GM21737 (cell line): ENCODE data around the gene BNC2.
"Not testable (repeated sequence)": the region's sequence is repeated elsewhere in the genome, so short reads cannot be mapped to it uniquely, and the experiment has no call there.

Experiments
- ATAC-seq: cut with Tn5 transposase; IDR thresholded peaks from one replicate; pipeline ENCODE4 v1.9.1; 2021; ENCODE audit warnings: mild to moderate bottlenecking, moderate library complexity; ENCODE audit not compliant: unreplicated experiment

Gene BNC2

DNA sequence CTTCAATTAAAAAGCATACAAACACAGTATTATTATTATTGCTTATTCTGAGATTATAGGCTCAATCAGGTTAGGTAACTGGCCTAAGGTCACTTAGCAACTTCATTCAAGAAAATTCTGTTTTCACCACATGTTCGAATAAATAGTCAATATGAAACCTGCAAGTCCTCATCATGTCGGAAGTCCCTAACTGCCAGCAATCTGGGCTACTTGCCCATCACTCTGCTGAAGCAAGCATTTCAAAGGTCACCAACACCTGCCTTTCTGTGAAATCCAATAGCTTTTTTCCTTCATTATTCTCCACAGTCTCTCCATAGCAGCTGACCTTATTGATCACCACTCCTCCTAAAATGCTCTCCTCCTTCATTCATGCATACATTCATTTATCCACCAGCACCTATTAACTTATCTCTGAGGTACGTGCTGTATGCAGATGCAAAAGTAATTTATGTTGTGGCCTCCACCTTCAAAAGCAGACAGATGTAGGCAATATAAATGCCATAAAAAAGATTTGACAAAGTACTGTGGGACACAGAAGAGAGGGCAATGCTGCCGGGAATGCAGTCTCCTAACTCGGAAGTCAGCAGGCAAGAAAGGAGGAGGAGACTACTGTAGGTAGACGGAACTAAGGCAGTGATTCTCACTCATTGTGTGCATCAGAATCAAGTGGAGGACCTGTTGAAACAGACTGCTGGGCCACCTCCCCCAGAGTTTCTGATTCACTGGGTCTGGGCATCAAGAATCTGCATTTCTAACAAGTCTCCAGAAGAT lies 310.9 kb downstream of the BNC2 start:
- ATAC-seq = no peak

DNA sequence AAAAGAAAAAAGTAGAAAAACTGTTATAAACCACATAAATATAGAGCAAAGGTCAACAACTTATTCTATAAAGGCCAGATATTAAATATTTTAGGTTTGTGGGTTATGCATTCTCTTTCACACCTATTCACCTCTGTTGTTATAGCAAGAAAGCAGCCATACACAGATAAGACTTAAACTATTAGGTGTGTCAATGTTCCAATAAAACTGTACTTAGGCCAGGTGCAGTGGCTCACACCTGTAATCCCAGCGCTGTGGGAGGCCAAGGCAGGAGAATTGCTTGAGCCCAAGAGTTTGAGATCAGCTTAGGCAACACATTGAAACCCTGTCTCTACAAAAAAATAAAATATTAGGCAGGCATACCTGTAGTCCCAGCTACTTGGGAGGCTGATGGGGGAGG lies 314.7 kb downstream of the BNC2 start:
- no peak for ATAC-seq

DNA sequence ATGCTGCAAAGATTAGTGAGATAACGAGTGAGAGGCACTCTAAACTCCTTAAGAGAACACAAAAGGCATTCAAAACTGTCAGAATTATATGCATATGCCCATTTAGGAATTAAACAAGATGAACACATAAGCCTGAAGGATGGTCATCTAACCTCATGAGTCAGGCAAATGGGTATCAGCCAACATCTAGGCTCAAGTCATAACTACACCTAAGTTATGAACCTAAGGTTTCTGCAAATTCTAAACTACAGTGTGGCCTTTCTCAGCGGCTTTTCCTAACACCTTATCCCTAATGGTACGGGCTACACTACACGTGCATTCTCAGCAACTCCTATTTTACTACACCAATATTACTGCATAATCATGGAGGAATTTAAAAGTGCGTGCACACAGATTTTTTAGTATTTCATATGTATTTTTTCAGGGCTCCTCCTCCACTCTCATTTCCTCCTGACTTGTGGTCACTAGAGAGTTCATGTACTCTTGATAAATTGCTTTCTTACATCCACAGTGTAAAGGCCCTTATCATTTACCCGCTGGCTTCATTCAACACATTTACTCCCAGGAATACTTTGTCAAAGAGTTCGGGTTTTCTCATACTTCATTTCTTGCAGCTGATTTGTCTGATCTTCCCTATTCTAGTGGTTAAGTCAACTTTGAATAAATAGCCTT lies 316.5 kb downstream of the BNC2 start:
- ATAC-seq = no peak

DNA sequence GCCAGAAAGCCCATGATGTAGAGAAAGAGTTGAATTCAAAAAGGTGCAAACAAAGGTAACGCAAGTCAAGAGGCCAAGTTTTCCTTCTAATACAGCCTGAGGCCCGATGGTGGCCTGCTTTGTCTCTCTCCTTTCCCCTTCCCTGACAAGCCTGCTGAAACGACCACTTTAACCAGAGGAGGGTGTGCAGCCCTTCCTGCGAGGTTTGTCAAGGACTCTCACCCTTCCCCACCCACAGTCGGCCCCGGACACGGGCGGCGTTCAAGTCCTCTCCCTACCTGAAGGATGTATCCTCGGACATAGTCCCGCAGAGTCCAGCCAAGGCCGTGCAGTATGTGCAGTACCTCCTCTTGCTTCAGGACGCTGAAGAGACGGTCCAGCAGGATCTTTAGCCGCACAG lies 318.2 kb downstream of the BNC2 start:
- no peak for ATAC-seq

DNA sequence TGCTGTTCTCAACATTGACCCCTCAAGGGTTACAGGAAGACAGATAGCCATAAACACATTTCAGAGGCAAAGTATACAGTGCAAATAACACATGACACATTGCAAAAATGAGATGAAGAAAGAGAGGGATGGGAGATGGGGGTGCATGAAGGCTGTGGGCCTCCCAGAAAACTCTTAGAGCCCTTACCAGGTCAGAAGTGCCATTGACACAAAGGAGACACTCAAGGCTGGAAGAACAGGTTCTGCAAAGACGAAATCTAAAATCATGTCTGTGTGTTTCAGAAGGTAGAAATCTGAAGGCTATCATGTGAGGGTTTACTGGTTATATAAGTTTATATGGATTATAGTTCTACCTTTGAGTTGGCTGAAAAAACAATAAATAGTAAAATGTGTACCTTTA lies 318.8 kb downstream of the BNC2 start:
- ATAC-seq = no peak

DNA sequence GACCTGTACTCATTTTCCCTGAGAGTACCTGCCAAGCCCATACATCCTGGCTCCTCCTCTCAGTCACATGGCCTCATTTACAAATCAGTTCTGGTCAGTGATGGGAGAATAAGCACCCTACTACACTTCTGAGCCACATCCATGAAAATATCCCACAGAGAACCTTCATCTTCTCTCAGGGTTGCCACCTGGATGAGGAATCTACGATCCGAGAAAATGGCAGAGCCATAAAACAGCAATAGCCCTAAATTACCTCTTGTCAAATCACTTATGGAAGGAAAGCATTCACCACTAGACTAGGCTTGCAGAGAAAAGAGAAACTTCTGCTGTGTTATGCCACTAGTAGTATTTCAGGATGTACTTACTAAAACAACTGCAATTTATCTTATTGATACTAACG lies 324.8 kb downstream of the BNC2 start:
- ATAC-seq = no peak

DNA sequence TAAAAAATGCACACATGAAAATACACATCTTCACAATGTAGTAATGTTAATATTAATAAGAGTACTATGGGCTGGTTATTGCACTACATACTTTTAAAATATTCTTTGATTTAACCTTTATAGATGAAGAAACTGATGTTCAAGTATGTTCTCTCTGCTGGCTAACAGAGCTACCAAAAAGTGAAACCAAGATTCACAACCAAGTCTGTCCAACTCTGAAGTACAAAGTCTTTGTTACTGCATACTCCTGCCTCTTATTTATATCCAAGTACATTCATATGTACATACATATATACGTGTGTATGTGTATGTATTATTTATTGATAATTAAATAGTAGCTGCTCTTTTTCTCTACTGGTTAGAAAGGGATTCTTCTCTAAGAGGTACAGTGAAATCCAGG lies 325.6 kb downstream of the BNC2 start:
- ATAC-seq = no peak

DNA sequence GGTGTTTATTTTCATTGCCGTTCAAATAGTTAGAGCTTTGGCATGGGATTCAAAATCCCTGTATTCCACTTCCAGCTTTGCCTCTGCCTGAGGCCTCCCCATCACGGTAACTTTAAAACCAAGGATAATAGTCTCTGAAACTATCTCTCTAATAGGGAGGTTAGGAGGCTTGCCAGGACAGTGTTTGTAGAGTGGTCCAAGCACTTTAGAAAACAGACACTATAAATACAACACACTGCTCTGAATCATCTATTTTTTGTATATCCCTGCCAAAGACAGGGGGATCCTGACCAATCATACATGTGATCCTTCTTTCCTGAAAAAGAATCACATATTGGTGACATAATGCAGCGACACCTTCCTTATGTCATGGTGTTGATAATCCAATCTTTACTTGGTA lies 326.8 kb downstream of the BNC2 start:
- no peak for ATAC-seq

DNA sequence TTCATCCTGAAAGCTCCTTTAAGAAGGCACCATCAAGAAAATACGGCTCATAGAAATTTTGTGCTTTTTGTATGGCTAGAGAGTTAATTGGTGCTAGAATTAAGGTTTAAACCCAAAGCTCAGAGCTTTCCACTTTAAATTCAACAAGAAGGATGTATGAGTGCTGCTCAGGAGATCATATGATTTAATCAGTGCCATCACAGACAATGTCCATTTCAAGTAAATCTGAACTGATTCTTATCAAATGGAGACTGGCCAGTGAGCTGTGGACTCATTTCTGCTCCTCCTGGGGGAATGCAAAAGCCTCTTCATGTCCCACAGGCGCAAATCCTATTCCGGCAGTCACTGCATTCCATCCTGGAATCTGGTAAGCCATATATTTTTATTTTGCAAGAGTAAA lies 327.2 kb downstream of the BNC2 start:
- ATAC-seq = no peak

DNA sequence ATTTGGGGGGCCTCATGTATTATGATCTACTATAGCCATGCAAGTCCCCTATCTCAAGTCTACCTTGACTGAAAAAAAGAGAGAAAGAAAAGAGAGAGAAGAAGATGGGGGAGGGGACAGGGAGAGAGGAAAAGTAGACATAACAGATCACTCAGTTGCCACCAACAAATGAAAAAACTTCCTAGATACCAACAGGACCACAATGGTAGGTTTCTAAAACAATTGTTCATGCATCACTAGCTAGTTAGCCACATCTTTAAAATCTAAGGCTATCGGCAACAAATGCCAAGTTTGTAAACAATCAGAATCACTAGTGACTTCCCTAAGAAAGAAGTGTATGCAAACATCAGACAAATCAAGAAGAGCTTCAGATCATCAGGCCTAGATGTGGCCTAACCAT lies 328.2 kb downstream of the BNC2 start:
- ATAC-seq = no peak

DNA sequence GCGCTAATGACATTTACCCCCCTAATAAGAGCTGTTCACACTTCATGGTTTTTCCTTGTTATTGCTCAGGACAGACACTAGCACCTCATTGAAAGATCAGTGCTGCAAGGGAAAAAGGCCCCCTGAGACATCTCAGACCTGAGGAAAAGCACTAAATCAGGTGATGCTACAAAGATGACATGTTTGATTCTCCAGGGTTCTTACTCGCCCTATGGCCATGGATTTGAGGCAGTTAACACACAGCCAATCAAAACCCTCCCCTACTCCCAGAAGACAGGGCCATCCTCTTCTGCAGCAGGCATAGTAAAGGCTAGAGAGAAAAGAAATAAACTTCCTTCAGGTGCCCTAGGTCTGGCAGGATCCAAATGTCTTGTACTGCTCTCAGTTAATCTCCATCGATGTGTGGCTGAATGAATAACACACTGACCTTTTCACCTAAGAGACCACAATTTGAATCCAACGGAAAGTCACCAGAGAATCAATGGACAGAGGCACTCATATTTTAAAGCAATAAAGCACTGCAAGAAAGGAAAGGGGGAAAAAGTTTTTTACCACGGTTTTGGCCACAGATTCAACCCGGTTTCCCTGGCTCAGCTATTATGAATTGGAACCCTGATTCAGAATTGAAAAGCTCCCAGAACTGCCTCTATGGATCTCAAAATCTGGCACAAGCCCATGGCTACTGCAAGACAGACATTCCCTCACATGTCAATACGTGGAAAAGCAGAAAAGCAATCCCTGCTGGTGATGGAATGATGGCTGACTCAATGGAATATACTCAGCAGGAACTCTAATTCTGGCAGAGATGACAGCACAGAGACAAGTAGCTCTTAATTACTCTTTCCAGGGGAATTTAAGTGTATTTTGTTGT lies 329.5 kb downstream of the BNC2 start:
- ATAC-seq = no peak

DNA sequence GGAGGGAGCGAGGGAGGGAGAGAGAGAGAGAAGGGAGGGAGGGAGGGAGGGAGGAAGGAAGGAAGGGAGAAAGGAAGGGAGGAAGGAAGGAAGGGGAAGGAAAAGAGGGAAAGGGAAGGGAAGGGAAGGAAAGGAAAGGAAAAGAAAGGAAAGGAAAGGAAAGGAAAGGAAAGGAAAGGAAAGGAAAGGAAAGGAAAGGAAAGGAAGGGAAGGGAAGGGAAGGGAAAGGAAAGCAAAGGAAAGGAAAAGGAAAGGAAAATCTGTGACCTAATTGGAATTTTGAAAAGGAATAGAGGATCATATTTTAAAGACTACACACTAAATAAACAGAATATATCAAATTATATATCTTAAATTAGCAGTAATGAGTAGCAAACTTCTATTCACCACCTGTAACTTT lies 330.8 kb downstream of the BNC2 start:
- ATAC-seq = not testable (repeated sequence)

DNA sequence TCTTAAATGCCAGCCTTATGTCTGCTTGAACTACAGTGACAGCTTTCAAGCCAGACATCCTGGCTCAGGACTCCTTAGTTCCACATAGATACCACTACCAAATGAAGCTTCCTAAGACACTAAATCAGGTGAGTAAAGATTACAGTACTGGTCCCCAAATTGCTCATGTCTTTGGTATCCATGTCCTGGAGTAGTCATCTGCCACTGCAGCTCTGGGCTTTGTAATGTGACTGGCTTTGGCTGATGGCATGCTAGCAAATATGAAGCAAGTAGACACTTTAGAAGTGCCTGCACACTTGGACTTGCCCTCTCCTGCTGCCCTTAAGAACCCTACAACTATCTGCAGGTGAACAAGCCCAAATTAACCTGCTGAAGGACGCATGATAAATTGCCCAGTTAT lies 334.9 kb downstream of the BNC2 start:
- no peak for ATAC-seq

DNA sequence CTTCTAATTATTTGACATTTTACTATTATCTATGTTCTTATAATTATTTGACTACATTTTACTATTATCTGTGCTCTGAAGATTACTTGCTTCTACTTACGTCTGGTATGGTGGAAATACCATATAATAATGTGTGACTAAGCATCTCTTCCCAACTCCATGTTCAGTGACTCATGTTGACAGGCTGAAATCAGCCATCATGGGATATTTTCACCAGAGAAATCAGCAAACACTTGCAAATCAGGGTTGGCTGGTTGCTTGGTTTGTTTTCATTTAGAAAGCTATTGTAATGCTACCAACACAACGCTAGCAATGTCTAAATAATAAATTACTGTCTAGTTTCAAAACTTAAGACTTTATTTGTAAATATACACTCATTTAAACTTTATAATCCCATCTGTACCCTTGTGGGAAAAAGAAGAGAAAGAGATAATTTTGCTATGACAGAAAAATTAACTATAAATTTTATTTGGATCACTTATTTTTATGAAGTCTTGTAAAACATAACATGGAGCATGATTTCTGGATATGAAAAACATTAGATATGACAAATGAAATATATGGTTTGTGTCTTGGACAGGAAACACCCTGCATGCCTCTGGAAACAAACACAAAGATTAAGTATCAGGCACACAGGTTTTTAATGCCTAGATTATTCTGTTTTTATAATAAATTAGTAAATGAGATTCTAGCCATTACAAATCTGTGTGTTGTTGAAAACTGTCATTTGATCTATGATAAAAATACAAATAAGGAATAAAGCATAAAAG lies 337.6 kb downstream of the BNC2 start:
- no peak for ATAC-seq

DNA sequence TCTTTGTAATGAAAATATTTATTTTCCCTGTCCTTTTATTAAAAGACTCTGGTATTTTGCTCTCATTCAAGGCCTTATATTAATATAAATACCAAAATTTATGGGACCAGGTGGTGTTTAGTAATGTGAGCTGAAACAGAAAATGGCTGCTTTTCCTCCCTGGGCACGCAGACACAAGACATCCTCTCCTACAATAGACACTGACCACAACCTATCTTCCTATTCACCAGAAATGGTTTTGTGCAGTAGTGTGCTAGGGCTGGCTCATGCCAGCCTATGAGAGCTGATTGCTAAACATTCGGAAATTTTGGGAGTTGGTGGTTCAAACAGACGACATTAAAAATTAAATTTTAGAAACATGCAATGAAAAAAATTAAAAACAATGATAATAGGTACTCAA lies 338.2 kb downstream of the BNC2 start:
- no peak for ATAC-seq

DNA sequence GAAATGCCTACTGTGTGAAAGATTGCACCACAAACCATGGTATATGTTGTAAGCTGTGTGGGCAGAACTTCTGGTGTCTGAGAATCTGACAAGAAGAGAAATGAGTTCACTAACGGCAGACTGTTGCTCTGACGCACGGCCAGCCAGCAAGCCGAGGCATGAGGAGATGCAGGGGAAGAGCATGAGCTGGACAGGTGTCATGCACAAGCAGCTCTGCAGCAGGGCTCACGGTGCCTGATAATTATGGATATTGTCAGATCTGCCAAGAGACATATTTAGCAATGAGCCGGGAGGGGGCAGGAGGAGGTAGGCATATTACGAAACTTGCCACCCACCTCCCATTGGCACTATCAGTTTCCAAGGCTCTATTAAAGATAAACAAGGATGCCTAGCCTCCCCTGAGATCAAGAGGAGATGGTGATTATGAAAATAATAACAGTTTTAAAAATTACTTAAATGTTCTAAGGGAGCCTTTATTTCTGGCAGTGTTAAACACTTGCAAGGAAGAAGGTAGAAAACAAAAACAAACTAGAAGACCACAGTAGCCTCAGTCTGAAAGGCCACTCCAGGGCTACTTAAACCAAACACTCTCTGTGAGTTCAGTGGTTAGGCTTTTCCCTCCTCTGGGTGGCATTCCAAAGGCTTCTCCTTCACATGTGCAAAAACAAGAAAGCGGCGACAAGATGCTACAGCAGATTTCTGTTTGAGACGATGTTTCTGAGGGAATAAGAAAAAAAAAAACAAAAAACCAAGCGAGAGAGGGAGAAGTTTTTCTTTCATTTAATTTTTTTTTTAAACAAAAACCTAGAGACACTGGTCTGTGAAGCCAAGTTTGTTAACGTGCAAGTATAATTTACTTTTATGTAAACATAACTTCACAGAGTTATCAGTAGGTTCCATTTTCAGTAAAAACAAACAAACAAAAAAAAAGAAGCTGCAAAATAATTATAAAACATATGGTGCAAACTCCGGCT lies 339.5 kb downstream of the BNC2 start:
- ATAC-seq = no peak

DNA sequence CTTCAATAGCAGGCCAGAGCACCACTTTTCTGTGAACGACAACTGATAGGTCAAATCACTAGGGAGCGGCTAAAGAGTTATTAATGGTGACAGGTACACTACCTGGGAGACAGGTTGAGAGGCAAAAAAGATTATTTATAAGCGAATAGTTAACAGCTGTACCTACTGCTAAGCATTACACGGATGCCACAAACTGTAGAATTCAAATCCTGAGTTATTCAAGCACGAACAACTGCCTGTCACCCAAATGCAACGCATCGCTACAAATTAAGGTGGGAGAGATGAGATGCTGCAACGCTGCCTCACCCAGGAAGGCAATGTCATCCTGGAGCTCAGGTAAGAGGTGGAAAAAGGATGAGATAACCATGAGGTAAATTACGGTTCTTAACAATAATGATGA lies 342.9 kb downstream of the BNC2 start:
- no peak for ATAC-seq

DNA sequence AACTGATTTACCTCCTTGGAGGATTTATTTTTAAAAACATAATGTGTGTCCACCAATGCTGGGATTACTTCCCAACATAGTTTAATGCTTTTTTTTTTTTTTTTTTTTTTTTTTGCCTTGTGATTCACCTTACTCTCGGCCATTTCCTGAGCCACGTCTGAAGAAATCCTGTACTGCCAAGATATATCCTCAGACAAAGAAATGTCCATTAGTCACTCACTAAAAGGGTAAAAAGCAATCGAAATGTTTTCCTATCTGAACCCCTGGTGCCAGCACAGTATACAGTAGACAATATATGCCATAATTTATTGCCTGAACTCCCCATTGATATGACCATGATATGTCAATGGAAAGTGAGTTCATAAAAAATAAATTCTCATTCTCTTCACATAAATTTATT lies 344.1 kb downstream of the BNC2 start:
- ATAC-seq = no peak

DNA sequence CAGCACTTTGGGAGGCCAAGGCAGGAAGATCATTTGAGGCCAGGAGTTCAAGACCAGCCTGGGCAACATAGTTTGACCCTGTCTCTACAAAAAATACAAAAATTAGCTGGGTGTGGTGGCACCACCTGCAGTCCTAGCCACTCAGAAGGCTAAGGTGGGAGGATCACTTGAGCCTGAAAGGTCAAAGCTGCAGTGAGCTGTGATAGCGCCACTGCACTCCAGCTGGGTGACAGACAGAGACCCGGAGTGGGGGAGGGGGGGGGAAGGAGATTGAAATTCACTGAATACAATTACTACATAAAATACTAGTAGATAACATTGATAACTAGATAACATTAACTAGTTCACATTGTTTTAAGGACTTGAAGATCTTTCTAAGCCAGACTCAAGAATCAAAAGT lies 345.6 kb downstream of the BNC2 start:
- ATAC-seq = no peak

DNA sequence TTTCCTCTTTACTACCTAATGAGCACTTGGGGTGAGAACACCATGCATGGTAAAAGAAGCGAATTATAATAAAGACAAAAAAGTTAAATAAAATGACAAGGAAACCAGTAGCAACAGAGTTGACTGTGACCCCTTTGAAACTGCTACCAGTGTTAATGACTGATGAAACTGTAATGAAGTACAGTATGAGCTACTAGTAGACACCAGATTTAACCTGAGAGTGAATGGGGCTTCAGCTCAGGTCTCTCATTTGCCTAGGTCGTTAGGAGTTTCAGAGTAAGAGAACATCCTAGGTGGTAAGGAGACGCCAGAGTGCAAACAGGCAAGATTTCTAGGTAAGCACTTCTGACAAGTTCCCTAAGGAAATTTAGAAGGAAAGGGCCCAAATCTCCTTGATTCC lies 346.4 kb downstream of the BNC2 start:
- no peak for ATAC-seq
